Stimulated activated CD4-positive, alpha-beta T cell treated with anti-CD3 and anti-CD28 coated beads, Interleukin-1b, Interleukin-23, amount 100 ng/mL, for 1 hour (primary cell): ENCODE measurements around the gene INPP5A.

Experiments used
- DNase-seq, 2 donors: peaks; one replicate each; pipeline ENCODE4 v3.0.0-alpha.2; 2020; ENCODE audit warnings: low read depth in 2 of 2

Gene INPP5A

DNA sequence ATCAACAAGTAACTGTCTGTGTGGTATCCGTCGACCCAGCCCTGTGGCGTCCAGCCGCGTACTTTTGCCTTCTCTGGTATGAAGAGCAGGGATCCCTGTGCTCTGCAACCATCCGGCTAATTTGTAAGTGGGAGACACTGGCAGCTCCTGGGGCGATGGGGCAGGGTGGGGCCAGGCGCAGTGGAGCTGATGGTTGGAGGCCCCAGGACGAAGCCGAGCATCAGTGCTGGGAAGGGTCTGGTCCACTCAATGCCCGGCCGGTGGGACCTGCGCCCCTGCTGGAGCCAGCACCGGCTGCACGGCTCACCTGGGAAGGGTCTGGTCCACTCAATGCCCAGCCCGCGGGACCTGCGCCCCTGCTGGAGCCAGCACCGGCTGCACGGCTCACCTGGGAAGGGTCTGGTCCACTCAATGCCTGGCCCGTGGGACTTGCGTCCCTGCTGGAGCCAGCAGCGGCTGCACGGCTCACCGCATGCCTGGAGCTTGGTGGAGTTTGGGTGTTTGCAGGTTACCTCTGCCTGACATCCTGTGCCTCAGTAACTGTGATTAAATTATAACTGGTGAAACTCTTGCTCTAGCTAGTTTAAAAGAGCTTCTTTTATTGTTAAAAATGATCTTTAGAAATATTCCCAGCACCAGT lies 152.3 kb downstream of the INPP5A start:
- DNase-seq: no peak

- no peak for DNase-seq
Measured at GRCh38 chr10:132690401-132690800, 152.8 kb downstream of the INPP5A start.

DNA sequence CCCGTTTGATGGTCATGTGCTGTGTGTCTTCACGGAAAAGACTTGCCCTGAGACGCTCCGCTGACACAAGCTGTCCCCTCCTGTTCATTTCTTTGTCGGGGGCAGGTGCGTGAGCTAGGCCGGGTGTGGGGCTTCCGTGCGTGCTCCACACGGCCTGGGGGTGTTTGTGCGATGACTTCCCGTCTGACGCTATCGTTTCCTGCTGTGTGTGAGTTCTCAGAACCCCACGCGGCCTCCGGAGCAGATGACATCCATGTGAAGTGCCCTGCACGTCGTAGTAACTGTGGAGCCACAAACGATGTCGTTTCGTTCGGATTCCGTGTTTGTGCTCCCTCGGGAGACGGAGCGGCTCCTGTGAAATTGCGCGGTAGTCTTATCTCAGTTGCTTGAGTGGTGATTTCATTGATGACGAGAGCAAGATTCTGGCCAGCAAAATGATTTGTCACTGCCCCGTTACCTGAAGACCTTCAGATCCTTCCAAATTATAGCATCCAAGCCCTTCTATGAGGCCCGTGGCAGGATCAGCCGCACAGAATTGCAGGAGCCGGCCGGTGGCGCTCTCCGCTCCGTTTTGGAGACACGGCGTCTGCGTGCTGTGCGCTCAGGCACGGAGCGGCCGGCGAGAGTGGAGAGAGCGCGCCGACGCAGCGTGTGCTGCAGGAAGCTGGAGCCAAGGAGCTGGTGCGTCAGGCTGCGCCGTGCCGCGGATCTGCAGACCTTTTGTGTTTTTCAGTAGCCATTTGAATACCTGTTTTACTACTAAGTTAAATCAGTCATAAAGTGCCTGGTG lies 153.4 kb downstream of the INPP5A start:
- no peak for DNase-seq

- no peak for DNase-seq
Measured at GRCh38 chr10:132691711-132692153, 154.1 kb downstream of the INPP5A start.

GRCh38 chr10:132692311-132692710 lies 154.7 kb downstream of the INPP5A start:
- no peak for DNase-seq

- DNase-seq: no peak
Measured at GRCh38 chr10:132693676-132694075, 156.1 kb downstream of the INPP5A start.

DNA sequence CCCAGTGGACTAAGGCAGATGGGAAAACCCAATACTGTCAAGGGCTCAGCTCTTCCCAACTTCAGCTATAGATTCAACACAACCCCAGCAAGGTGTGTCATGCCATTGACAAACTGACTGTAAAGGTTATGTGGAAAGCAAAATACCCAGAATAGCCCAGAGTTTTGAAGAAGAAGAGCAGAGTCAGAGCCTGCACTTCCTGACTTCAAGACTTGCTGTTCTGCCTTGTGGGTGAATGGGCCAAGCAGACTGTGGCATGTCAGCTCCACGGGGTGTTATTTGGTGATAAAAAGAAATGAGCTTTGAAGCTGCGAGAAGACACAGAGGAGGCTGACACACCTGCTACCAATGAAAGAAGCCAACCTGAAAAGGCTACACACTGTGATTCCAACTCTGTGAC lies 158.6 kb downstream of the INPP5A start:
- no peak for DNase-seq

- DNase-seq: no peak
Measured at GRCh38 chr10:132696728-132697577, 159.4 kb downstream of the INPP5A start.

DNA sequence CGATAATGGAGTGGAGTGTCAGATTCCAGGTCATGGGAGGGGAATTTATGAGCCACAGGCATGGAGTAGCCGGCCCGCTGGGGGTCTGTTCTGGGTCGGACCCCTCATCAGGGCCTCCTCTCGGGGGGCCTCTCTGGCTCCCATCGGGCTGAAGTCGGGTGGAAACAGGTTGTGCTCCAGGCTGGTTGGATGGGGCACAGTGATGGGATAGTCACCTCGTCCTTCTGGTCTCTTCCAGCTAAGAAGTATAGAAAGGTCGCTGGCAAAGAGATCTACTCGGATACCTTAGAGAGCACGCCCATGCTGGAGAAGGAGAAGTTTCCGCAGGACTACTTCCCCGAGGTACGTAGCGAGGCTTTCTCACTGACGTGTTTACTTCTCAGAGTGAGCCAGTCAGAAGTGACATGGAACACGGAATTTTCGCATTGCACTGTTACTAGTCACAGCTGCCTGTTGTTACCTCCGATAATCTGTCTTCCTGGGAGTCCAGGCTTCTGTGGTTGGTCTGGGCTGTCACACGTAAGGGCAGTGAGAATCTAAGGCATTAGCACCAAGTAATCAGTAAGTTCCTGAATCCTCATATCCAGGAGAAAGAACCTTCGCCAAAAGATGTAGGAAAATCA lies 160.1 kb downstream of the INPP5A start:
- DNase-seq: no peak

- no peak for DNase-seq
Measured at GRCh38 chr10:132698211-132698751, 160.7 kb downstream of the INPP5A start.

DNA sequence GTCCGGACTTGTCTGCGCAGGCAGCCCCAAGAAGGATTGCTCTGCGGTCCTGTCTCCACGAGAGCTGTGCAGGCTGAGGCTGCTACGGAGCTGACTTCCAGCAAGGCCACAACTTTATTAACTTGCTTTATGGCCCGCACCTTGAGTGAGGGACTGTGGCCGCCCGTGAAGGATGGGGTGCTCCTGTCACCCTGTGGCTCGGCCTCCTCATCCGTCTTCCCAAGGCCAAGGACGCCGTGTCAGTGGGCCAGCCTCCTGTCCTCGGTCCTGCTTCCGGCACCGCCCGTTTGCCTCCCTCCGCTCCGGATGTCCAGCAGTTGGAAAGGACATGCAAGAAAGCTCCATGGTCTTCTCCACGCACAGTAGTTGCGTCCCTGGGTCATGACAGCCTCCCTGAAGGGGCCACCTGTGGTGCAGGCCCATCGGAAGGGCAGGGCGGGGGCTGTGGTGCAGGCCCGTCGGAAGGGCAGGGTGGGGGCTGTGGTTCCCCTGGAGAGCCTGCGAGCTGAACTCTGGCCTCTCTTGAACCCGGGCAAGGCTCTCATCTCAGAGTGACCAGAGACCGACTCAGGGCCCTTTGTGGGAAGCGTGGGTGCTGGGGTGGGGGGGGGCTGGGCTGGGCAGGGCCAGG lies 161.3 kb downstream of the INPP5A start:
- no peak for DNase-seq

DNA sequence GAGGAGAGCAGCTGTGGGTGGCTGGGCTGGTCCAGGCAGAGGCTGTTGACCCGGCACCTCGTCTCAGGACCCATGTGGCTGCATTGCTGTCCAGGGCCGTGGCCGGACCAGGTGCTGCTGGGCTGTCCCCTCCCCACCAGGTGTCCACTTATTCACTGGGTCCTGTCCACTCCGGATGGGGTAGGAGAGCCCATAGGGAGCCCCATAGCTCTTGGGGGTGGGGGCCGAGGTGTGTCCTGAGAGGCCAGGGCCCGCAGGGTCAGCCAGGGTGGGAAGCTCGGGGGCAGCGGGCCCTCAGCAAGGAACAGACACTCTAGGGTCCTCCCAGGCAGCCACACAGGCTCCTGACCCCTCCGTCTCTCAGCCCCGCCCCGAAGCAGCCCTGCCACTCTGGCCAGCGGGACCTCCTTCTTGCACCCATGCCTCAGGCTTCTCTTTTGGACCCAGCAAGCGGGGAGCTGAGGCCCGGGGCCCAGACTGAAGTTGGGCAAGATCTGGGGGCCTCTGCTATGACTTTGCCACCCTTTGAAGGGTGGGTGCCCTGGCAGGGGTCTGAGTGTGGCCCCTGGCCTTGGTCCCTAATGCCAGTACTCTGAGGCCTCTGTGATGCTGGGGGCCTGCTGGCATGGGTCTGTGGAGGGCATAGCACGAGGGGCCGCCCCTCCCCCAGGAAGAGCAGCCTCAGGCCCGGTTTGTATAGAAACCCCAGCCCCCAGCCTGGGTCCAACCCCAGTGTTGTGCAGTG lies 162.0 kb downstream of the INPP5A start:
- no peak for DNase-seq

- DNase-seq: no peak
Measured at GRCh38 chr10:132700156-132701098, 162.8 kb downstream of the INPP5A start.

GRCh38 chr10:132701099-132701845 lies 163.7 kb downstream of the INPP5A start:
- no peak for DNase-seq

DNA sequence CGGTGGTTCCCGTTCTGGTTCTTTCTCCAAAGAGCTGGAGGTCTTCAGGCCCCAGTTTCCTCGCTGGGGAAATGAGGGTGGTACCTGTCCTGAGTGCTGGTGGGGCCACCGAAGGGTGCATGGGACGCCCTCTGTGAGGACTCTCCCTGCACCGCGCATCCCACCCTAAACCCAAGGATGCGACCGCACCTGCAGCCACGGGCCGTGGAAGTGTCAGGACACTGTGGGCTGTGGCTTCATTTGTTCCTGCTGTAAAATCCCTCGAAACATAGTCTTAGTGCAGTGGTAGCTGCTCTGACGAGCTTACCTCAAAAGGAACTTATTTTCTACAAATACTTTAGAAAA lies 164.2 kb downstream of the INPP5A start:
- no peak for DNase-seq

GRCh38 chr10:132702601-132703418 lies 165.2 kb downstream of the INPP5A start:
- DNase-seq: no peak

GRCh38 chr10:132703419-132704007 lies 165.9 kb downstream of the INPP5A start:
- DNase-seq: no peak
